ENCODE data around the gene MANEAL.

GRCh38 chr1:37841652-37842051 lies 48.0 kb downstream of the MANEAL start:
- TF ChIP-seq ZNF580 (CRISPR knock-in tag; IDR thresholded peaks at IDR 0.05; ENCODE audit: borderline replicate concordance, low read depth) (no peak), EP300 (IDR thresholded peaks at IDR 0.05; ENCODE audit: low read depth in 2 of 2, low read length in 2 of 2) (no peak), EP300 (CRISPR knock-in tag; IDR thresholded peaks at IDR 0.05; ENCODE audit: borderline replicate concordance) (no peak), ZKSCAN5 (CRISPR knock-in tag; IDR thresholded peaks at IDR 0.05) (no peak), SMAD3 (CRISPR knock-in tag; IDR thresholded peaks at IDR 0.05) (no peak), POLR2AphosphoS5 (IDR thresholded peaks at IDR 0.05; ENCODE audit: low read depth, low read length) (no peak), ZSCAN20 (CRISPR knock-in tag; IDR thresholded peaks at IDR 0.05; ENCODE audit: borderline replicate concordance) (no peak), CEBPB (IDR thresholded peaks at IDR 0.05; ENCODE audit: borderline replicate concordance, low read depth, low read length) (no peak), ZBTB4 (CRISPR knock-in tag; IDR thresholded peaks at IDR 0.05; ENCODE audit: borderline replicate concordance) (no peak), EZH2 (conservative IDR thresholded peaks at IDR 0.05; ENCODE audit: low read depth, low read length) (no peak), RBM39 (IDR thresholded peaks at IDR 0.05; ENCODE audit: low read depth, low read length, poor library complexity, severe bottlenecking) (no peak), ZNF407 (CRISPR knock-in tag; IDR thresholded peaks at IDR 0.05; ENCODE audit: not compliant biosample characterization) (no peak)

Measured in HepG2 (cell line).